Lower leg skin (tissue), 4 donors: ENCODE measurements around the gene FRY. TPM values are rescaled to one million over a fixed set of nuclear protein-coding genes. Genes with fewer than 3 reads are reported as not detected.

Source experiments
- DNase-seq, 2 donors: peaks; one replicate each; pipeline ENCODE4 v3.0.0-alpha.2; 2019; ENCODE audit warnings: low spot score in 2 of 2
- H3K4me3 ChIP-seq: fragments of 200-600 bp; sonication (generic); 2 replicates; pipeline ENCODE4 v1.5.1; 2017; ENCODE audit warnings: mild to moderate bottlenecking, low read depth; ENCODE audit not compliant: poor library complexity, severe bottlenecking
- CTCF ChIP-seq, 3 donors: fragments of 450-650 bp; IDR thresholded peaks; one replicate each; pipeline ENCODE4 v1.5.1; 2016; ENCODE audit warnings: antibody characterized with exemption in 3 of 3, mild to moderate bottlenecking in 3 of 3, moderate library complexity in 2 of 3
- POLR2A ChIP-seq, 2 donors: fragments of 450-650 bp; IDR thresholded peaks; one replicate each; pipeline ENCODE4 v1.6.1; 2016 to 2017; ENCODE audit warnings: antibody characterized with exemption in 2 of 2, mild to moderate bottlenecking in 1 of 2, moderate library complexity in 1 of 2
- WGBS, 2 donors: methylation state at CpG; one replicate each; pipeline ENCODE4 v1.1.5; 2018; 5-methylcytosine and 5-hydroxymethylcytosine counted together
- intact Hi-C: fragments of 100-400 bp; cut with DNase I; formaldehyde crosslinking; loops from one replicate; pipeline ENCODE4 v1.15.0; 2023; ENCODE audit warnings: low total_unique reads
- total RNA-seq, 4 donors: library from RNA; depleted of rRNA; stranded (reverse); fragments of >200 nt; gene quantifications; one replicate each; pipeline ENCODE4 v1.1.0, GENCODE V29; 2016

FRY gene
- total RNA-seq, 4 donors from 2014 or later, result 24.9 to 39.6 (median 35.9) TPM

- H3K4me3 ChIP-seq, result no peak overlapping the region
- DNase-seq, result no peak
- intact Hi-C loops, result no loop called here
- TF ChIP-seq CTCF (IDR thresholded peaks at IDR 0.05) (no peak), POLR2A (IDR thresholded peaks at IDR 0.05) (no peak)
- 87 to 90% methylated on average over 5 of the region's 5 CpGs for WGBS, 2 donors
Measured at GRCh38 chr13:32216281-32216680, 184.7 kb downstream of the FRY start.

GRCh38 chr13:32222046-32222676 lies 190.6 kb downstream of the FRY start:
- intact Hi-C loops, result no loop called here
- DNase-seq, result no peak
- H3K4me3 ChIP-seq, result no peak overlapping the region
- WGBS, 2 donors, result 93% methylated on average over 6 of the region's 6 CpGs
- TF ChIP-seq POLR2A (IDR thresholded peaks at IDR 0.05) (no peak), CTCF (IDR thresholded peaks at IDR 0.05) (no peak)

GRCh38 chr13:32224916-32225315 lies 193.3 kb downstream of the FRY start:
- no peak for TF ChIP-seq CTCF (IDR thresholded peaks at IDR 0.05)
- no peak for TF ChIP-seq POLR2A (IDR thresholded peaks at IDR 0.05)
- DNase-seq, result no peak
- 93 to 95% methylated on average over 5 of the region's 5 CpGs for WGBS, 2 donors
- H3K4me3 ChIP-seq, result no peak overlapping the region
- intact Hi-C loops, result no loop called here

- no peak for DNase-seq
- intact Hi-C loops, result no loop called here
- no peak overlapping the region for H3K4me3 ChIP-seq
- TF ChIP-seq POLR2A (IDR thresholded peaks at IDR 0.05) (no peak), CTCF (IDR thresholded peaks at IDR 0.05) (no peak)
- 71 to 73% methylated on average over 5 of the region's 5 CpGs for WGBS, 2 donors
Measured at GRCh38 chr13:32225481-32225931, 193.9 kb downstream of the FRY start.

GRCh38 chr13:32228330-32229041 lies 196.9 kb downstream of the FRY start:
- intact Hi-C loops, result no loop called here
- no peak for DNase-seq
- TF ChIP-seq POLR2A (IDR thresholded peaks at IDR 0.05) (no peak), CTCF (IDR thresholded peaks at IDR 0.05) (no peak)
- WGBS, 2 donors, result 83 to 88% methylated on average over 5 of the region's 5 CpGs
- H3K4me3 ChIP-seq, result no peak overlapping the region
